Fibroblast of skin of abdomen (primary cell): Measurements from ENCODE around the gene CCDC102A.

ENCODE experiments used
- DNase-seq: peaks from one replicate; pipeline ENCODE4 v3.0.0-alpha.2; 2013

Gene CCDC102A

DNA sequence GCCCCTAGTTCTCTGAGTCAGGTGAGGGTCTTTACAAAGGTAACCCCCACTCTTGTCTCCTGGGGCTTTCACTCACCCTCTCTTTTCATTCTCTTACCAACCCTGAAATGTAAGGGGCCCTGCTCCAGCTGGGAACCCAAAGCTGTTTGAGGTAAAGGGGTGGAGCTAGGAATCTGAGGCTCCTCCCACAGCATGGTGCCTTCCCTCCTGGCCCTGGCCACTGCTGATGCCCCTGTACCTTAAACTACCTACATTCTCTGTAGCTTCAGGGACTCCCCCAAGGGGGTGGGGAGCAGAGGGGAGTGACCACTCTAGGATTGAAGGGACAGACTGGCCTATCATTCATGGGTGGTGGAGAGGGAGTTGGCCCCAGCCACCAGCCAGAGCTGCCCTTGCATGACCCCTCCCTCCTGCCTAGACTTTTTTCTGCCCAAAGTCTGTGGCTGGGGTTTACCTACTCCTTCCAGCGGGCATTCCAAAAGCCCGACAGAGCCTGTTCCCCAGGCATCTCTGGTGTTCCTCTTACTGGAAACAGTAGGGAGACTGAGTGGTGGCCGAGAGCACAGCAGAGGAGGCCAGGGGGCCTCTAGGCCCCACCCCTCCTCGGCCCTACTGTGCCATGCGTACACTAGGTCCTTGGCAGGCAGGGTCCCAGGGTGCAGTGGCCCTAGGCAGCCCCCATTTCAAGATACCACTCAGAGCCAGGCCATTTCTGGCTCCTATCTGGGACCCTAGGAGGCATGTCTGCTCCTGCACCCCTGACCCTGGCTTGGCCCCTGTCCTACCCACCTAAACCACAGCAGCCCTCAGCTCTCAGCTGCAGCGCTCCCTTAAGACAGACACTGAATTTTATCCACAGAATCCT, 59.6 kb downstream of the CCDC102A start:
- peak; percentile 9 for DNase-seq

DNA sequence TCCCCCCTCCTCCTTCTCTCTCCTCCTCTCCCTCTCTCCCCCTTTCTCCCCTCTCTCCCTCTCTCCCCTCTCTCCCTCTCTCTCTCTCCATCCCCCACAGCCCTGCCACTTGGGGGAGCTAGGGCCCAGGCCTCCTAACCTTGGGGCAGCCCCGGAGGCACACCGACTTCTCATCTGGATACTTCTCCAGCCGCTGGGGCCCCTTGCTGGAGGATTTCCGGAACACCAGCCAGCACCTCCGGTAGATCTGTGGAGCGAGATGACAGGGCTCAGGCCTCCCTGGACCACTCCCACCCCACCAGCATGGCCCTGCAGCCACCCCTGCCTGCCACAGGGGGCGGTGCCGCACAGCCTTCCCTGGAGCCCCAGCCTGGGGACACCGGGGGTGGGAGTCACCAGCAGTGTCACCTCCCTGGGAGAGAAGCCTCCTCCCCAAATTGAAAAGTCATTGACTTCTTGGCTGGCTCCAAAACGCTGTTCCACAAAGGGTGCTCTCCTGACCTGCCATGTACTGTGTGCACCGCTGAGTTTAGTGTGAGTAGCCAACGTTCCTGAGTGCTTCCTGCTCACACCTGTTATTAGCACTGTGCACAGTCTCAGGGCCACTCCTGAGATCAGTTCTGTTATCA, 60.5 kb downstream of the CCDC102A start:
- DNase-seq = peak; percentile 31

DNA sequence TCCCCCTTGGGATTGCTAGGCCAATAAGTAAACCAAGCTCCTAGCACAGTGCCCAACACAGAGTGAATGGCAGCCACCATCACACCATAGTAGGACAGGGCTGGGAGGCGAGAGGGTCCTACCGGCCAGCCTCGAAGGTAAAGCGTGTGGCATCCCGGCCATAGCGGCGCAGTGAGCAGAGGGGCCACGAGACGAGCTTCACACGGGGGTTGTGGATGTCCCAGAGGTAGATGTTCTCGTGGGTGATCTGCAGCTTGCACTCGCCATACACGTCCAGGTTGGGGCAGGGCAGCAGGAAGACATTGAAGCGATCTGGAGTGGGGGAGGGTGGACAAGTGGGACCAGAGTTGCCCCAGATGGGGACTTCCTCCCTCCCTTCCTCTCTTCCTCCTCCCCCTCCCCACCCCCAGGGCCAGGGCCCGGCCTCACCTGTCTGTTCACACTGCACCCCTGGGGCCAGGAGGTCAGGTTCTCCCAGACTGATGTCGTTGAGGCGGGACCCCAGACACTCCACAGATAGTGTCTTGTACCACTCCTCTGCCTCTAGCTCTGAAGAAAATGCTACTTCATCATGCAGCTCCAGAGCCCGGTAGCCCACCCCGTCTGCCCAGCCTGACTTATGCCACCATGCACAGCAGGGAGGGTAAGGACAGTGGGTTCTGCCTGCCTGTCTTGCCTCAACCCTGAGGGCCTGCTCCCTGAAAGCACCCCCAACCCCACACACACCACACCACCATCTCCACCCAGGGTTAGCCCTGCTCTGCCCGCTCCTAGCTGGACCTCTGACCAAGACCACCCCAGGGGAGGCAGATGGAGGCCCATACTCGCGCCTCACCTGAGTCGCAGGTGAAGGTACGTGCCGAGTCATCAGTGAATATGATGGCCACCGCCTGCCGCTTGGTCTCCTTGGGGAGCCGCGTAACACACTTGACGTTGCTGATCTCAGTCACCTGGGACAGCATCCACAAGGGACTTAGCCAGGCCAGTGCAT, 61.4 kb downstream of the CCDC102A start:
- DNase-seq = no peak

DNA sequence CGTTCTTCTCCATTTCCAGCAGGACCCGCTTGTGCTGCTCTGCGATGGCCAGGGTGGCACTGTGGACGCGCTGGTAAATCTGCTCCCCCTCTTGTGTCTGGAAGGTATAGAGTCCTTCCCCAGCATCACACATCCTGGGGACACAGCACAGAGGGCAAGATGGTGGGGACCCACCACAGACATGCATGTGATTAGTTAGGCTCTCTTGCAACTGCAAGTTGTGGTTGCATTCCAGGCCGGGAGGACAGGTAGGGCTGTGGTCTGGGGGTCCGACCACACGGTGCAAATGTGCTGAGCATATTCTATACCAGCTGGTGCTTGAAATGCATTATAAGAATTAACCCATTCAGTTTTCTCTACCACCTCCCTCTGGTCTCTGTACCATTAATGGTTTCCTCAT, 62.5 kb downstream of the CCDC102A start:
- no peak for DNase-seq

DNA sequence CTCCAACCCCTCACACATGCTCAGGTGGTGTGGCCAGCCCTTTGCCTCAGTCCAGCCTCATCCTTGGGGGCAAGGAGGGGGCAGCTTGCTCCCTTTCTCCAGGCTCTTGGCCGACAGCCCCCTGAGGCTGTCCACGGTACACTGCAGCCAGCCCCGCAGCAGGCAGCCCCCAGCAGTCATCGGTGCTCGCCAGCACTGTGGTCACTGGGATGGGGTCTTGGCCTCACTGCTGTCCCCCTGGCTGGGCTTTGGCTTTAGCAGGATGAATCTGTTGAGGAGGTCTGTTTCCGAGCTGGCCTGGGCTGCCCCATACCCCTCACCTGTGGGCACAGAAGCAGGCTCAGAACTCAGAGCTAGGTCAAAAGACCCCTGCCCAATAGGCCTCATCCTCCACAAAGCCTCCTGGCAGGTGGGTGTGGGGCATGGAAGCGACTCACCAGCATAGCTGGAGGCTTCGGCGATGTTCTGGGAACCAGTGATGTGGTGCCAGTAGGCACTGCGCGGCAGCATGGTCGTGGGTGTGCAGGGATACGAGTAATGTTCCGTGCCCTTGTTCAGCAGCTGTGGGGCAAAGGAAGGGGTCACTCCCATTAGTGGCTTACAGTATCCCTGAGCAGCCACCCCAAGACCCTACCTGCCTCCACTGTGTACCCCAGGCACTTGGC, 63.1 kb downstream of the CCDC102A start:
- DNase-seq = no peak

DNA sequence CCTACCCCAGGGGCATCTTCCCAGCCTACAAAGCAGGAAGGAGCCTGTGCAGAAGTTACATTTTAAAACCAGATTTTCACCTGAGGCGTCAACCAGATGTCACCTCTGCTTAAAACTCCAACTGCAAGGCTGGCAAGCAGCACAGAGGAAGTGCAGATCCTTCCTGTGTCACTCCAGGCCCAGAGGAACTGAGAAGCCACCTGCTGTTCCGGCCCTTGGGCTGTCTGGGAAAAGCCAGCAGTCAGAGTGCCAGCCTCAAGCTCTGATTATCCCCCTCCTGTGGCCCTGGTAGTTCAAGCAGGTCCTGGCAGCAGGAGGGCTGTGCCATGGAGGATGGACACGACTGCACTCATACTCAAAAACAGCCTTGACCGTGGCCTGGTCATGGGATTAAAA, 63.7 kb downstream of the CCDC102A start:
- no peak for DNase-seq

DNA sequence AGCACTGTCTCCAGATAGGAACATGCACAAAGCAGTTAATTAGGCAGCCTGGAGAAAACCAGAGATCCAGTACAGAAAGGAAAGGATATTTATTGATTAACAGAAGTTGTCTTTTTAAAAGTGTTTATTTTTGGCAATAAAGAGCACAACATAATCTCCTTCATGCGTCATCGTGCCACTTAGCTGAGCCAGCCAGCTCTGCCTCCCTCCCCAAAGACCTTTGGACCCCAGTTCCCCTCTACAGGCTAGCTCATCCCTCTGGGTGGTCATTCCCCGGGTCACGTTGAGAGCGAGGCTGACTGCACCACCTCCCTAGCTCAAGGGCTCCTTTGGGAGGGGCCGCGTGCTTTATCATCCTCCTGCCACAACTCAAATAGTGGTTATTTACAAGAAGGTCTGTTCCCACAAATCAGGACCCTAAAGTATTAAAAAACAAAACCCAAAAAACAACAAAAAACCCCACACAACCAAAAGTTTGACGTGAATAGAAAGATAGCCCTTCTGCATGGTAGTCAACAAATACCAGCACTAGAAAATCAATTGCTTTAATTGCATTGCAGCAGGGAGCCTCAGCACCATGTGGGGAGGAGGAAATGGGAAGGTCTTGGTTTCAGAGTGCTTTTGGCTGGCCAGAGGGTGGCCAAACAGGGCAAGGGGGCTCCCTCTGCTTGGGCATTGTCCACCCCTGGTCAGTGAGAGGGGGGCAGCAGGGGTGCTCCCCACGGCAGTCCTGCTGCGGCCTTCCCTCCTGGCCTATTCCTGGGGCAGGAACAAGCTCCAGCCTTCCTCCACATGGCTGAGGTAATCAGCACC, 64.3 kb downstream of the CCDC102A start:
- DNase-seq = no peak

DNA sequence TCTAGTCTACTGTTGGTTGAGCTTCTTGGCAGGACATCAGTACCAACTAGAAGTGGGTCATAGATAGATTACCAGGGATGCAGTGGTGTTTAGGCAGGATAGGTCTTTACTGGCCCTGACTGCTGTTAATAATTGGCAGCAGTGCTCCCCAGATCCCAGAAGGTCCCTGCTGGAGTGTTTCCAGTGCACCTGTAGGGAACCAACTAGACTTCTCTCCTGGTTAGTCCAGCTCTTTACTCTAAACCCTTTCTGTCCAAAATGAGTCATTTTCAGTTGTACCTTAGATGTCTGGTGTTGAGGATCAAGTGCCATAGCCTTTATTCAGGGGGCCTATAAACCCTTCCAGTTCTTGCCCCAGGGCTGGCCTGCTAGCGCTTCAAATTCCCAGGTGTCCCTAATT, 65.2 kb downstream of the CCDC102A start:
- no peak for DNase-seq

DNA sequence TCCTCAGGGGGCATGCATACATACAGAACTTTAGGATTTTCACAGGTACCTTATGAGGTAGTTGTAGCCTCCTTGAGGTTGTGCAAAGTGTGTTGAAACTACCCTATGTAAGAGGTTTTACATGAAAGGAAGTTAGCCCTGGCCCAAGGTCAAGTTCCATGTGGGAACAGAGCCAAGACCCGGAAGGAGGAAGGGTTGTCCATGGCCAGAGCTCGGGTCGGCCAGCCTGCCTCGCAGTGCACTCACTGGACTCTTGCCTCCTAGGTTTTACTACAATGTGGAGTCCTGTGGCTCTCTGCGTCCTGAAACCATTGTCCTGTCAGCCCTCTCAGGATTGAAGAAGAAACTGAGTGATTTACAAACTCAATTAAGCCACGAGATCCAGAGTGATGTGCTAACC, 65.7 kb downstream of the CCDC102A start:
- DNase-seq = no peak

DNA sequence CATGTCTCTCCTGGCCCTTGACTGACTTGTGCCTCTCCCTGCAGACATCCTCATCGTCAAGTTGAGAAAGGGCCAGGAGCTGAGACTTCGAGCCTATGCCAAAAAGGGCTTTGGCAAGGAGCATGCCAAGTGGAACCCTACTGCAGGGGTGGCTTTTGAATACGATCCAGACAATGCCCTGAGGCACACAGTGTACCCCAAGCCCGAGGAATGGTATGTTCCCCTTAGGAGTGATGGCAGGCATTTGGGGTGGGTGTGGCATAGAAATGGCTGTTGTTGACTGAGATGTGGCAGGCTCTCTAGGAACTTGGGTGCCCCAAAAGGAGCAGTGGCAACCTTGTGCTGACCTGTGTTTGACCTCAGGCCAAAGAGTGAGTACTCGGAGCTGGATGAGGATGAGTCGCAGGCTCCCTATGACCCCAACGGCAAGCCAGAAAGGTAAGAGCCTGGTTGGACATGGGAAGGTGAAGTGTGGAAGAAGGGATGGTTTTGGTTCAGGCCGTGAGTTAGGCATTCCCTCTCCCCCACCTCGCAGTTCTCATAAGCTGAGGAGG, 66.4 kb downstream of the CCDC102A start:
- no peak for DNase-seq

DNA sequence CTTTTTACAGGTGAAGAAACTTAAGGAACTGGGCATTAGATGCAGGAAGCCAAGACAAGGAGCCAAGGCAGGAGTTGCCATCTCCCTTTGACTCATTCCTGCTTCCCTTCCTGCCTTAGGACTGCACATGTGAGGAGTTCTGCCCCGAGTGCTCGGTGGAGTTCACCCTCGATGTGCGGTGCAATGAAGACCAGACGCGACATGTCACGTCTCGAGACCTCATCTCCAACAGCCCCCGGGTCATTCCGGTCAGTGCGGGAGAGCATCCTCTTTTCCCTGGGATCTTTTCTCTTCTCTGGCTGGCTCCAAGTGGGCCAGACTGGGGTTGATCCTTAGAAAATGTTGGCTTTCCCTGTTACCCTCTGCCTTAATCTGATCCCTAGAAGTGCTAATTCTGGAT, 67.3 kb downstream of the CCDC102A start:
- no peak for DNase-seq

DNA sequence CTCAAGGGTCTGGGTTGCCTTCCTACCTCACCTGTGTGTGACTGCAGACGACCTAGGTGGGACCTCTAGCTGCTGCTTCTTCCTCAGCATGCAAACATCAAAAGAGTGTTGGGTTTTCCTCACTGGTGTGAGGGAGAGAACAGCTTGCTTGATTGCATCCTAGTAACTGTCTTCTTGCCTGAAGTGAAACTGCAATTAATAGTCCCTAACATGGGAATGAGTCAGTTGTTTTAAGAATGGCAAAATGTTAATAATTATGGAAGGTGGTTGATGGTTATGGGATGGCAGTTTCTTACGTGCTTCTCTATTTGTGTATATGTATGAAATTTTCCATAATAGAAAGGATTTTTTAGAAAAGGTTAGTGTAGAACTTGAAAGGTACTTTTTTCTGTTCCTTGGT, 68.0 kb downstream of the CCDC102A start:
- no peak for DNase-seq

DNA sequence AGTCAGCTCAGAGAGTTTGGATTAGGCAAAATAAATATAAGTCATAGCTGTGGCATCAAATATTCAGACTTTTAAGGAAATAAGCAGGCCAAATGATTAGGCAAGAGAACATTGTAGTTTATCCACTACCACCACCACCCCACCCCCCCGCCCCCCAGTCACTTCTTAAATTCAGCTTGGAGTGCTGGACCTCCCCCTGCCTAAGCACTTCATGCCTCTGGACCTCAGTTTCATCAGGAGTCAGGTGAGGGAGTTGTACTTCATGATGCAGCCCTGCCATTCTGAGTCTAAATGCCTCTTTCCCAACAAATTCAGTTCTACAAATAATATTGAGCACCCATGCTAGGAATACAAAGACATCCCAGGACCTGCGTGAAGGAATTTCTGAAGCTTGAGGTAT, 71.8 kb downstream of the CCDC102A start:
- DNase-seq = no peak

DNA sequence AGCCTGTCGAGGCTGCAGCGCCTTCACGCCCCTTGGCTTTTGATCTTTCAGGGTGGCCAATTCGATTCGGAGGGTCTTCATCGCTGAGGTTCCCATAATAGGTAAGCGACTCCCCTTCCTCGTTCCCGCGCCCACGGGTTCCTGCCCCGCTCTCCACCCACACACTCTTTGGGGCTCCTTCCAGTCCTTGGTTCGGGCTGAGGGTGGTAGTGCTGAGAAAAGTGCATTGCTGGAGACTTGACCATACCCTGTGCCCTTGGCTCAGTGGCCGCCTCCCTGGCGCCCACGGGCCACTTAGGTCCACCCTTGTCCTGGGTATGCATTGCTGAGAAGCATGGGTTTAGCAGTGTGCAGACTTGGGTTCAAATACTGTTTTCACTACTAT, 73.4 kb downstream of the CCDC102A start:
- DNase-seq = no peak

DNA sequence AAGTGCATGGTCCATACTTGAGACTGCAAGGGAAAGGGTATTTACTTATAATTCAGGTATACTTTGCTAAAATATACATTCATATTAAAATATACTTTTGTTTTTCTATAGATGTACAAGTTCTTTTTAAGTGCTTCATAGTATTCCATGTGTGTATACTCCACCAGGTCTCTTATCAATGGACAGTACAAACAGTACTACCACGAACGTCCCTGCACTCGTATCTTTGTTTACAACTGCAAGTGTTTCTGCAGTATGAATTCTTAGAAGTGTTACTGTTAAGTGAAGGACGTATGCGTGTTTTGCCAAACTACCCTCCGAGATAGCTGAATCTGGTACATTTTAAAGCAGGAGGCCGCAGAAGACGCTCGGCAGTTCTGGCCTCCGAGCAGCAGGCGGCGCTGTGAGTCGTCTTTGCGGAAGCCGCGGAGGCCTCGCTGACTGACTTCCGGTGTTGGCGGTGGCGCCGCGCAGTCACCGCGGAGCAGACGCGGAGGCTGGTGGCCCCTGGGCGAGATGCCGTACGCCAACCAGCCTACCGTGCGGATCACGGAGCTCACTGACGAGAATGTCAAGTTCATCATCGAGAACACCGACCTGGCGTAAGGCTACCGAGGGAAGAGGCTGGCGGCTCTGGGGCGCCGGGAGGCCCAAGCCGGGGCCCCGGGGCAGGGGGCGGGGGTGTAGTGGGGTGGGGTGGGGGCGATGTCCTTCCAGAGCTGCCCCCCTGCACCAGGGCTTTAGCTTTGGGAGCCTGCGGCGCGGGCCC, 74.0 kb downstream of the CCDC102A start, which contains the start of gene POLR2C:
Gene POLR2C (plus strand): TSS at position 471 of the 769 bp plus-strand sequence. CDS start 46 bp downstream, at position 517.
- DNase-seq = peak; percentile 81
